HepG2 (cell line): ENCODE results near the gene ZNF511. TPM values are rescaled to one million over a fixed set of nuclear protein-coding genes. Genes with fewer than 3 reads are reported as not detected.
A peak's percentile ranks its signal among the peaks of the same experiment; 100 is the strongest.

Experiments used
- HNRNPLL ChIP-seq: fragments of 200-400 bp; formaldehyde crosslinking; IDR thresholded peaks from 2 replicates; pipeline ENCODE4 v1.6.1; 2017; ENCODE audit warnings: mild to moderate bottlenecking, low read depth, low read length; ENCODE audit not compliant: poor library complexity, severe bottlenecking
- ISL2 ChIP-seq: sonication (generic); formaldehyde crosslinking; IDR thresholded peaks from 2 replicates; pipeline ENCODE4 v1.5.0; 2020; ENCODE audit warnings: missing genetic modification reagents
- NR3C1 ChIP-seq: sonication (generic); formaldehyde crosslinking; IDR thresholded peaks from 2 replicates; pipeline ENCODE4 v1.4.0; 2020; ENCODE audit warnings: missing genetic modification reagents
- POLR2AphosphoS2 ChIP-seq: IDR thresholded peaks from 2 replicates; pipeline ENCODE4 v1.6.1; 2011; ENCODE audit warnings: low read depth, low read length, improper control_type of control experiment
- RFX1 ChIP-seq: fragments of 450-650 bp; IDR thresholded peaks from 2 replicates; pipeline ENCODE4 v1.6.1; 2017
- RFX3 ChIP-seq: IDR thresholded peaks from 2 replicates; pipeline ENCODE4 v1.6.1; 2016; ENCODE audit warnings: missing biosample characterization, missing genetic modification reagents
- YY1 ChIP-seq: IDR thresholded peaks from 2 replicates; pipeline ENCODE4 v1.6.1; 2011; ENCODE audit warnings: low read length, low read depth, moderate library complexity, mild to moderate bottlenecking; ENCODE audit not compliant: insufficient read depth, insufficient replicate concordance
- ZFP36L1 ChIP-seq: sonication (generic); formaldehyde crosslinking; IDR thresholded peaks from 2 replicates; pipeline ENCODE4 v1.8.0; 2022; ENCODE audit warnings: mild to moderate bottlenecking, missing genetic modification reagents, moderate library complexity
- ZNF101 ChIP-seq: sonication (generic); formaldehyde crosslinking; IDR thresholded peaks from 2 replicates; pipeline ENCODE4 v1.4.0; 2020; ENCODE audit warnings: mild to moderate bottlenecking, low read depth, missing genetic modification reagents, borderline replicate concordance
- ZNF138 ChIP-seq: sonication (generic); formaldehyde crosslinking; IDR thresholded peaks from 2 replicates; pipeline ENCODE4 v1.5.0; 2020; ENCODE audit warnings: mild to moderate bottlenecking, low read depth, missing genetic modification reagents
- ZNF567 ChIP-seq: sonication (generic); formaldehyde crosslinking; IDR thresholded peaks from 2 replicates; pipeline ENCODE4 v1.8.1; 2023; ENCODE audit warnings: mild to moderate bottlenecking, missing genetic modification reagents, borderline replicate concordance
- ZNF598 ChIP-seq: sonication (generic); formaldehyde crosslinking; IDR thresholded peaks from 2 replicates; pipeline ENCODE4 v1.5.1; 2020; ENCODE audit warnings: mild to moderate bottlenecking, missing genetic modification reagents, borderline replicate concordance
- ZNF619 ChIP-seq: sonication (generic); formaldehyde crosslinking; IDR thresholded peaks from 2 replicates; pipeline ENCODE4 v1.4.0; 2020; ENCODE audit warnings: mild to moderate bottlenecking, missing genetic modification reagents
- ZNF672 ChIP-seq: sonication (generic); formaldehyde crosslinking; IDR thresholded peaks from 2 replicates; pipeline ENCODE4 v1.8.1; 2022; ENCODE audit warnings: missing genetic modification reagents
- polyA plus RNA-seq, 8 experiments: library from polyadenylated mRNA; depleted of rRNA in 3 of 8; stranded (reverse) in 7 of 8; unstranded in 1 of 8; fragments of >200 nt; fragmentation: Illumina TruSeq in 4 of 8; extraction: Trizol in 4 of 8; gene quantifications; 2 replicates each; pipeline versions ENCODE4 v1.2.1 to v1.2.3, GENCODE V29; 2011 to 2016; ENCODE audit warnings: low read depth in 4 of 8, missing spikeins in 1 of 8, mixed read lengths in 1 of 8; ENCODE audit not compliant: insufficient read depth in 1 of 8
- total RNA-seq, 5 experiments: library from RNA; depleted of rRNA; stranded (reverse); fragments of >200 nt; fragmentation: Illumina TruSeq; extraction: Trizol; gene quantifications; 2 replicates each; pipeline ENCODE4 v1.2.3, GENCODE V29; 2016; ENCODE audit warnings: low read depth in 1 of 5
- TF ChIP-seq, protein P1 (sequence below): sonication (generic); formaldehyde crosslinking; IDR thresholded peaks from 2 replicates; pipeline ENCODE4 v1.5.1; 2020; ENCODE audit warnings: missing genetic modification reagents, mild to moderate bottlenecking, borderline replicate concordance
- TF ChIP-seq, protein P2 (sequence below): IDR thresholded peaks from 2 replicates; pipeline ENCODE4 v1.6.1; 2016; ENCODE audit warnings: mild to moderate bottlenecking, missing biosample characterization, missing genetic modification reagents
- TF ChIP-seq, protein P3 (sequence below): sonication (generic); formaldehyde crosslinking; IDR thresholded peaks from 2 replicates; pipeline ENCODE4 v1.5.0; 2020; ENCODE audit warnings: missing genetic modification reagents
- TF ChIP-seq, protein P4 (sequence below): sonication (generic); formaldehyde crosslinking; conservative IDR thresholded peaks from 2 replicates; pipeline ENCODE4 v1.5.0; 2020; ENCODE audit warnings: missing genetic modification reagents

The ZNF511 gene
- total and polyA plus RNA-seq, 2 of the 13 experiments (the other 11 are each of a cell fraction or from before 2014, with no cell fraction given): 35.6 to 66.4 TPM

DNA sequence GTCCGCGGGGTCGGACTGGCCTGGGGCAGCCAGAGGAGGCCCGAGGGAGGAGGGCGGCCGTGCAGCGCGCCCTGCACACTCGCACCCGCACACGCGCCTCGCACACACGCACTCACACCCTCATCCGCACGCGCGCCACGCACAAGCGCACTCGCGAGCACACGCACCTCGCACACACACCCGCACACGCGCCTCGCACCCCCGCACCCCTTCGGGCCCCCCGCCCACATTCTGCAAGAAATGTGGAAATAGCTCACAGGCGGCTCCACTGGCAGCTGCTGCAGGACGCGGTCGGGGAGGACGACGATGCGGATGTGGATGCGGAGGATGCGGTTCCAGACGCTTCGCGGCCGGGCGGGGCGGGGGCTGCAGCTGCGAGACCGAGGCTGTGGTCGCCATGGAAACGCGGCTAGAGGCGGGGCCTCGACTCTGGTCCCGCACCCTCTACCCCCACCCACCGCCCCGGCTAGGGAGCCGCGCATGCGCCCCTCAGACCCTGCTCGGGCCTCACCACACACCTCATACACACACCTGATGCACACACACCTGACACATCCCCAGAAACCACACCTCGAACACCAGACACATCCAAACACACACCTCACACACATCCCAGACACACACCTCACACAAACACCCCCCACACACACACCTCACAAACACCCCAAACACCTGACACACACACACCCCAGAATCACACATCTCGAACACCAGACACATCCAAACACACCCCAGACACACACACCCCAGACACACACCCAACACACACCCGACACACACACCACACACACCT, 28.1 kb downstream of the ZNF511 start, which contains the start of gene CALY (continued):
- TF ChIP-seq, protein P1, sequence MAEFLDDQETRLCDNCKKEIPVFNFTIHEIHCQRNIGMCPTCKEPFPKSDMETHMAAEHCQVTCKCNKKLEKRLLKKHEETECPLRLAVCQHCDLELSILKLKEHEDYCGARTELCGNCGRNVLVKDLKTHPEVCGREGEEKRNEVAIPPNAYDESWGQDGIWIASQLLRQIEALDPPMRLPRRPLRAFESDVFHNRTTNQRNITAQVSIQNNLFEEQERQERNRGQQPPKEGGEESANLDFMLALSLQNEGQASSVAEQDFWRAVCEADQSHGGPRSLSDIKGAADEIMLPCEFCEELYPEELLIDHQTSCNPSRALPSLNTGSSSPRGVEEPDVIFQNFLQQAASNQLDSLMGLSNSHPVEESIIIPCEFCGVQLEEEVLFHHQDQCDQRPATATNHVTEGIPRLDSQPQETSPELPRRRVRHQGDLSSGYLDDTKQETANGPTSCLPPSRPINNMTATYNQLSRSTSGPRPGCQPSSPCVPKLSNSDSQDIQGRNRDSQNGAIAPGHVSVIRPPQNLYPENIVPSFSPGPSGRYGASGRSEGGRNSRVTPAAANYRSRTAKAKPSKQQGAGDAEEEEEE (CRISPR knock-in tag): no peak
- TF ChIP-seq ZNF619 (no peak), HNRNPLL (no peak), ZNF598 (CRISPR knock-in tag) (no peak), ZNF567 (CRISPR knock-in tag) (no peak), YY1 (no peak), NR3C1 (CRISPR knock-in tag) (no peak), RFX3 (CRISPR knock-in tag) (peak; percentile 64), ZNF101 (CRISPR knock-in tag) (no peak), RFX1 (peak; percentile 30), ZNF672 (CRISPR knock-in tag) (no peak), POLR2AphosphoS2 (no peak), ZFP36L1 (CRISPR knock-in tag) (no peak), ISL2 (no peak), ZNF138 (no peak)
- TF ChIP-seq, protein P2, sequence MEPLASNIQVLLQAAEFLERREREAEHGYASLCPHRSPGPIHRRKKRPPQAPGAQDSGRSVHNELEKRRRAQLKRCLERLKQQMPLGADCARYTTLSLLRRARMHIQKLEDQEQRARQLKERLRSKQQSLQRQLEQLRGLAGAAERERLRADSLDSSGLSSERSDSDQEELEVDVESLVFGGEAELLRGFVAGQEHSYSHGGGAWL: no peak
- TF ChIP-seq, protein P3, sequence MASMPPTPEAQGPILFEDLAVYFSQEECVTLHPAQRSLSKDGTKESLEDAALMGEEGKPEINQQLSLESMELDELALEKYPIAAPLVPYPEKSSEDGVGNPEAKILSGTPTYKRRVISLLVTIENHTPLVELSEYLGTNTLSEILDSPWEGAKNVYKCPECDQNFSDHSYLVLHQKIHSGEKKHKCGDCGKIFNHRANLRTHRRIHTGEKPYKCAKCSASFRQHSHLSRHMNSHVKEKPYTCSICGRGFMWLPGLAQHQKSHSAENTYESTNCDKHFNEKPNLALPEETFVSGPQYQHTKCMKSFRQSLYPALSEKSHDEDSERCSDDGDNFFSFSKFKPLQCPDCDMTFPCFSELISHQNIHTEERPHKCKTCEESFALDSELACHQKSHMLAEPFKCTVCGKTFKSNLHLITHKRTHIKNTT (CRISPR knock-in tag): no peak
- TF ChIP-seq, protein P4, sequence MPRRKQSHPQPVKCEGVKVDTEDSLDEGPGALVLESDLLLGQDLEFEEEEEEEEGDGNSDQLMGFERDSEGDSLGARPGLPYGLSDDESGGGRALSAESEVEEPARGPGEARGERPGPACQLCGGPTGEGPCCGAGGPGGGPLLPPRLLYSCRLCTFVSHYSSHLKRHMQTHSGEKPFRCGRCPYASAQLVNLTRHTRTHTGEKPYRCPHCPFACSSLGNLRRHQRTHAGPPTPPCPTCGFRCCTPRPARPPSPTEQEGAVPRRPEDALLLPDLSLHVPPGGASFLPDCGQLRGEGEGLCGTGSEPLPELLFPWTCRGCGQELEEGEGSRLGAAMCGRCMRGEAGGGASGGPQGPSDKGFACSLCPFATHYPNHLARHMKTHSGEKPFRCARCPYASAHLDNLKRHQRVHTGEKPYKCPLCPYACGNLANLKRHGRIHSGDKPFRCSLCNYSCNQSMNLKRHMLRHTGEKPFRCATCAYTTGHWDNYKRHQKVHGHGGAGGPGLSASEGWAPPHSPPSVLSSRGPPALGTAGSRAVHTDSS (CRISPR knock-in tag): no peak
